Mesothelial cell of epicardium (in vitro differentiated cells): ENCODE measurements around the gene ZNF771. TPM values are rescaled to one million over a fixed set of nuclear protein-coding genes. Genes with fewer than 3 reads are reported as not detected.
"Not testable (repeated sequence)": the region's sequence is repeated elsewhere in the genome, so short reads cannot be mapped to it uniquely, and the experiment has no call there.

Experiments
- DNase-seq, 2 experiments: peaks; one replicate each; pipeline ENCODE4 v3.0.0; 2021; ENCODE audit warnings: low spot score in 2 of 2; ENCODE audit not compliant: unreplicated experiment in 2 of 2
- H3K27ac Mint-ChIP-seq: 2 replicates; pipeline ENCODE4 v1.8.0; 2021; ENCODE audit warnings: mixed read lengths
- H3K27me3 Mint-ChIP-seq: 2 replicates; pipeline ENCODE4 v1.8.0; 2021; ENCODE audit warnings: low read depth, mixed read lengths
- H3K36me3 Mint-ChIP-seq: 2 replicates; pipeline ENCODE4 v1.8.0; 2021; ENCODE audit warnings: mixed read lengths
- H3K4me1 Mint-ChIP-seq: 2 replicates; pipeline ENCODE4 v1.8.0; 2021; ENCODE audit warnings: mixed read lengths
- H3K4me3 Mint-ChIP-seq: 2 replicates; pipeline ENCODE4 v1.8.0; 2021; ENCODE audit warnings: mild to moderate bottlenecking, moderate library complexity, mixed read lengths
- H3K9me3 Mint-ChIP-seq: 2 replicates; pipeline ENCODE4 v1.8.0; 2021; ENCODE audit warnings: mixed read lengths
- CTCF ChIP-seq: fragments of 200-600 bp; sonication (generic); IDR thresholded peaks from one replicate; pipeline ENCODE4 v1.5.0; 2021; ENCODE audit warnings: antibody characterized with exemption; ENCODE audit not compliant: unreplicated experiment
- total RNA-seq: library from RNA; stranded (reverse); gene quantifications from 3 replicates; pipeline ENCODE4 v1.2.1, GENCODE V29; 2021

Gene ZNF771
- total RNA-seq, 1 donor from 2014 or later = 10.7 TPM

DNA sequence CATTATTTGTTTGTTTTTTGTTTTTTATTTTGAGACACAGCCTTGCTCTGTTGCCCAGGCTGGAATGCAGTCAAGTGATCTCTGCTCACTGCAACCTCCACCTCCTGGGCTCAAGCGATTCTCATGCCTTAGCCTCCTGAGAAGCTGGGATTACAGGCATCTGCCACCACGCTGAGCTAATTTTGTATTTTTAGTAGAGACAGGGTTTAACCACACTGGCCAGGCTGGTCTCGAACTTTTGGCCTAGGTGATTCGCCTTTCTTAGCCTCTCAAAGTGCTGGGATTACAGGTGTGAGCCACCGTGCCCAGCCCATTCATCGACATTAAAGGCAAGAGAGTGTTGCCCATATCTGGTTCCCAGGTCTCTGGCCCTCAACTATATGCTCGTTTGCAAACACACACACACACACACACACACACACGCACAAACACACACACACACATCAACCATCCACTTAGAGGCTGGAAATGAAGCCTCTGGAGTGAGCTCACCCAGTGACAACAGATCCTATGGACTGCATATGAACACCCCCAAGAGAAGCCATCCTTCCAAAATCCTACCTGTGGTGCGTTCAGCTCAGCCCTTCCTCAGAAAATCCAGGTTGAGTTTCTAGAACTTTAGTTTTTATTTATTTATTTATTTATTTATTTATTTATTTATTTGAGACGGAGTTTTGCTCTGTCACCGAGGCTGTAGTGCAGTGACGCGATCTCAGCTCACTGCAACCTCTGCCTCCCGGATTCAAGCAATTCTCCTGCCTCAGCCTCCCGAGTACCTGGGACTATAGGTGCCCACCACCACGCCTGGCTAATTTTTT is 50.5 kb downstream of the ZNF771 start:
- DNase-seq = no peak
- no peak for TF ChIP-seq CTCF
- Mint-ChIP-seq H3K4me1 (peaks cover 2% of the 10 kb centered on the region), H3K27ac (no peak overlapping the region), H3K4me3 (no peak overlapping the region), H3K9me3 (no peaks in the 10 kb centered on the region), H3K36me3 (no peaks in the 10 kb centered on the region), H3K27me3 (peaks cover 2% of the 10 kb centered on the region)

DNA sequence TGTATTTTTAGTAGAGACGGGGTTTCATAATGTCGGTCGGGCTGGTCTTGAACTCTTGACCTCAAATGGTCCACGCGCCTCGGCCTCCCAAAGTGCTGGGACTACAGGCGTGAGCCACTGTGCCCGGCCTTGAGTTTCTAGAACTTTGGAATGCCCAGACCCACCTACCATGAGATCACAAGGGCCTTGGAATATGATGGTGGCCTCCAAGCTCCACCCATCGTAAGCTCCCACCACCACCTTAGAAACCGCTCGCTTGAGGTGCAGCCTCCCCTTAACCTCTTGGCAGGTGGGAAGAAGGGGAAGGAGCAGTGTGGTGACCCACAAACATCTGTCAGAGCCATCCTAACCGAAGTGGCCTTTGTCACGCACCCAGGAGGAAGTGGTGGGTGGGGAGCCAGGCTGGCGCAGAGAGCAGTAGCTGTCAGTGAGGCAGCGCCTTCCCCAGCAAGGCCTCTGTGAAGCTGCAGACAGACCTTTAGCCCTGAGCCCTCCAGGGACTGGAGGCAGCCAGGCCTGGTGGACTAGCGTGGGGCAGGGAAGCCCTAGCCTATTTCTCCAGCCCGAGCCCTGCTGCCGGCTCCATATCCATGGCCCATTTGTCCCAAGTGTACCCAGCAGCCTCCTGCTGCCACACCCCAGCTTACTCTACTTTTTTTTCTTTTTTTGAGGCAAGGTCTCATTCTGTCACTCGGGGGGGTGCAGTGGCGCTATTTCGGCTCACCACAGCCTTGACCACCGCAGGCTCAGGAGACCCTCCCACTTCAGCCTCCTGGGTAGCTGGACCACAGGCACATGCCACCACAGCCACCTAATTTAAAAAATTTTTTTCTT is 51.4 kb downstream of the ZNF771 start:
- no peaks in the 10 kb centered on the region for H3K36me3 Mint-ChIP-seq
- no peak overlapping the region for H3K27ac Mint-ChIP-seq
- no peak overlapping the region for H3K4me3 Mint-ChIP-seq
- H3K9me3 Mint-ChIP-seq = peaks cover 3% of the 10 kb centered on the region
- H3K4me1 Mint-ChIP-seq = peaks cover 2% of the 10 kb centered on the region
- no peak for TF ChIP-seq CTCF
- DNase-seq = no peak
- H3K27me3 Mint-ChIP-seq = peaks cover 2% of the 10 kb centered on the region

- DNase-seq = no peak
- Mint-ChIP-seq H3K27me3 (peaks cover 2% of the 10 kb centered on the region), H3K9me3 (peaks cover 3% of the 10 kb centered on the region), H3K36me3 (no peaks in the 10 kb centered on the region), H3K4me3 (no peak overlapping the region), H3K27ac (no peak overlapping the region), H3K4me1 (peaks cover 2% of the 10 kb centered on the region)
- no peak for TF ChIP-seq CTCF
Observed at GRCh38 chr16:30459456-30459855, 52.0 kb downstream of the ZNF771 start.

DNA sequence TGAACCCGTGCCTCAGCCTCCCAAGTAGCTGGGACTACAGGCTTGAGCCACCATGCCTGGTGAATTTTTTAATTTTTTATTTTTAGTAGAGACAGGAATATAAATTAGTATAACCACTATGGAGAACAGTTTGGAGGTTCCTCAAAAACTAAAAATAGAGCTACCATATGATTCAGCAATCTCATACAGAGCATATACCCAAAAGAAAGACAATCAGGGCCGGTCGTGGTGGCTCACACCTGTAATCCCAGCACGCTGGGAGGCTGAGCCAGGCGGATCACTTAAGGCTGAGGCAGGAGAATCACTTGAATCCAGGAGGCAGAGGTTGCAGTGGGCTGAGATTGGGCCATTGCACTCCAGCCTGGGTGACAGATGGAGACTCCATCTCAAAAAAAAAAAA is 54.0 kb downstream of the ZNF771 start:
- not testable (repeated sequence) for DNase-seq, H3K4me1 Mint-ChIP-seq, H3K27me3 Mint-ChIP-seq, H3K36me3 Mint-ChIP-seq, H3K27ac Mint-ChIP-seq, H3K9me3 Mint-ChIP-seq, H3K4me3 Mint-ChIP-seq

DNA sequence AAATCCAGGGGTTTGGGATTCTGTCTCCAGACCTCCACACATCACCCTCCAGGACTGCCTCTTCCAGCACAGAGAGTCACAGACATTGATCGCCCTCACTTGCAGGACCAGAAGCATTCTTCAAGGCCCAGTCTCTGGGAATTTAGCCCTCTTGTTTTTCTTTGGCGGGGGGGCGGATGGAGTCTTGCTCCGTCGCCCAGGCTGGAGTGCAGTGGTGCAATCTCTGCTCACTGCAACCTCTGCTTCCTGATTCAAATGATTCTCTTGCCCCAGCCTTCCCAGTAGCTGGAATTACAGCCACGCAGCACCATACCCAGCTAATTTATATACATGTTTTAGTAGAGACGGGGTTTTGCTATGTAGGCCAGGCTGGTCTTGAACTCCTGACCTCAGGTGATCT is 56.7 kb downstream of the ZNF771 start:
- TF ChIP-seq CTCF = no peak
- H3K27ac Mint-ChIP-seq = no peak overlapping the region
- H3K36me3 Mint-ChIP-seq = no peaks in the 10 kb centered on the region
- H3K4me3 Mint-ChIP-seq = no peak overlapping the region
- H3K4me1 Mint-ChIP-seq = peaks cover 6% of the 10 kb centered on the region
- H3K9me3 Mint-ChIP-seq = peaks cover 3% of the 10 kb centered on the region
- no peaks in the 10 kb centered on the region for H3K27me3 Mint-ChIP-seq
- DNase-seq = no peak

Other genes with a start within 250 kb of the ZNF771 start
- 7.0 to 8.9 TPM (median 7.0 TPM) in 3 replicates for gene CORO1A, start 224.0 kb upstream of the ZNF771 start, total RNA-seq
- gene BOLA2B, start 213.9 kb upstream of the ZNF771 start, total RNA-seq = 56.7 to 64.5 TPM (median 58.1 TPM) in 3 replicates
- 28.2 to 39.6 TPM (median 30.3 TPM) in 3 replicates for gene SLX1A, start 213.7 kb upstream of the ZNF771 start, total RNA-seq
- gene SULT1A3, start 208.4 kb upstream of the ZNF771 start, total RNA-seq = 27.4 to 31.2 TPM (median 27.6 TPM) in 3 replicates
- 34.8 to 38.6 TPM (median 37.1 TPM) in 3 replicates for gene NPIPB13, start 159.1 kb upstream of the ZNF771 start, total RNA-seq
- gene CD2BP2, start 52.3 kb upstream of the ZNF771 start, total RNA-seq = 63.7 to 63.9 TPM (median 63.9 TPM) in 3 replicates
- 59.6 to 64.1 TPM (median 64.0 TPM) in 3 replicates for gene TBC1D10B, start 37.1 kb upstream of the ZNF771 start, total RNA-seq
- 1.4 to 4.4 TPM (median 2.8 TPM) in 3 replicates for gene MYL11, start 32.8 kb upstream of the ZNF771 start, total RNA-seq
- gene SEPTIN1, start 25.0 kb upstream of the ZNF771 start, total RNA-seq = 0.86 to 1.6 TPM (median 1.4 TPM) in 3 replicates
- 24.2 to 25.2 TPM (median 24.8 TPM) in 3 replicates for gene ZNF48, start 12.2 kb upstream of the ZNF771 start, total RNA-seq
- gene DCTPP1, start 22.4 kb downstream of the ZNF771 start, total RNA-seq = 31.8 to 35.4 TPM (median 33.1 TPM) in 3 replicates
- gene SEPHS2, start 38.3 kb downstream of the ZNF771 start, total RNA-seq = 27.3 to 29.5 TPM (median 29.3 TPM) in 3 replicates
- gene ITGAL, start 65.1 kb downstream of the ZNF771 start, total RNA-seq = 0.45 TPM in 1 of 3 replicates, not detected in the others
- 41.2 to 42.2 TPM (median 41.9 TPM) in 3 replicates for gene ZNF768, start 119.0 kb downstream of the ZNF771 start, total RNA-seq
- 12.4 to 16.4 TPM (median 15.2 TPM) in 3 replicates for gene ZNF747, start 127.3 kb downstream of the ZNF771 start, total RNA-seq
- gene ZNF764, start 150.8 kb downstream of the ZNF771 start, total RNA-seq = 16.5 to 18.2 TPM (median 17.0 TPM) in 3 replicates
- 10.1 to 12.0 TPM (median 11.3 TPM) in 3 replicates for gene ZNF688, start 164.1 kb downstream of the ZNF771 start, total RNA-seq
- 28.0 to 31.9 TPM (median 29.0 TPM) in 3 replicates for gene ZNF785, start 178.1 kb downstream of the ZNF771 start, total RNA-seq
- gene ZNF689, start 202.8 kb downstream of the ZNF771 start, total RNA-seq = 12.1 to 13.7 TPM (median 12.4 TPM) in 3 replicates
- 39.1 to 43.7 TPM (median 43.5 TPM) in 3 replicates for gene PRR14, start 243.4 kb downstream of the ZNF771 start, total RNA-seq